DND-41 (cell line): ENCODE measurements around the gene ARX.

Source experiments
- CTCF ChIP-seq: IDR thresholded peaks from 2 replicates; pipeline ENCODE4 v1.5.1; 2012; ENCODE audit warnings: borderline replicate concordance, low read length, moderate library complexity, mild to moderate bottlenecking; ENCODE audit not compliant: poor library complexity, severe bottlenecking; ENCODE audit errors: extremely low read depth
- EZH2 ChIP-seq: IDR thresholded peaks from 3 replicates; pipeline ENCODE4 v1.6.1; 2012; ENCODE audit warnings: borderline replicate concordance, low read depth, mild to moderate bottlenecking, moderate library complexity, low read length, inconsistent platforms; ENCODE audit not compliant: severe bottlenecking

GRCh38 chrX:25019707-25020390 lies 4.1 kb upstream of the ARX start:
- TF ChIP-seq CTCF (no peak), EZH2 (no peak)
